NK-92 (cell line): ENCODE measurements around the gene PCDHGA5.
"Not testable (repeated sequence)": the region's sequence is repeated elsewhere in the genome, so short reads cannot be mapped to it uniquely, and the experiment has no call there.

Experiments used
- DNase-seq: peaks from one replicate; lab custom pipeline; 2025; ENCODE audit not compliant: unreplicated experiment; lab: John Stamatoyannopoulos, UW

PCDHGA5 gene

GRCh38 chr5:141384471-141385267 lies 20.7 kb downstream of the PCDHGA5 start:
- DNase-seq: no peak

GRCh38 chr5:141387557-141388311 lies 23.8 kb downstream of the PCDHGA5 start, which contains the start of gene PCDHGB4:
Gene PCDHGB4 (plus strand): TSS chr5:141387698. CDS start chr5:141387885, 187 bp downstream.
- DNase-seq: not testable (repeated sequence)

GRCh38 chr5:141388661-141389060 lies 24.7 kb downstream of the PCDHGA5 start:
- no peak for DNase-seq

- DNase-seq: no peak
Measured at GRCh38 chr5:141389153-141390042, 25.4 kb downstream of the PCDHGA5 start.

- DNase-seq: no peak
Measured at GRCh38 chr5:141392429-141393198, 28.7 kb downstream of the PCDHGA5 start, which contains the start of gene PCDHGA8. Gene PCDHGA8 (plus strand): TSS chr5:141392633. CDS start chr5:141392814, 181 bp downstream.

GRCh38 chr5:141393267-141393666 lies 29.3 kb downstream of the PCDHGA5 start:
- no peak for DNase-seq

- not testable (repeated sequence) for DNase-seq
Measured at GRCh38 chr5:141394401-141395187, 30.6 kb downstream of the PCDHGA5 start.

- not testable (repeated sequence) for DNase-seq
Measured at GRCh38 chr5:141397756-141398551, 34.0 kb downstream of the PCDHGA5 start, which contains the start of gene PCDHGB5. Gene PCDHGB5 (plus strand): TSS chr5:141397947. CDS start chr5:141398128, 181 bp downstream.

- no peak for DNase-seq
Measured at GRCh38 chr5:141398608-141399007, 34.6 kb downstream of the PCDHGA5 start.

GRCh38 chr5:141399555-141400258 lies 35.7 kb downstream of the PCDHGA5 start:
- DNase-seq: no peak

GRCh38 chr5:141402553-141403243 lies 38.7 kb downstream of the PCDHGA5 start, which contains the start of gene PCDHGA9:
Gene PCDHGA9 (plus strand): TSS chr5:141402778. CDS start chr5:141402953, 175 bp downstream.
- no peak for DNase-seq

GRCh38 chr5:141403387-141403786 lies 39.4 kb downstream of the PCDHGA5 start:
- DNase-seq: no peak

GRCh38 chr5:141407790-141408505 lies 44.0 kb downstream of the PCDHGA5 start, which contains the start of gene PCDHGB6:
Gene PCDHGB6 (plus strand): TSS chr5:141408021. CDS start chr5:141408203, 182 bp downstream.
- DNase-seq: not testable (repeated sequence)

GRCh38 chr5:141409598-141410306 lies 45.8 kb downstream of the PCDHGA5 start:
- no peak for DNase-seq

- DNase-seq: no peak
Measured at GRCh38 chr5:141411575-141411974, 47.6 kb downstream of the PCDHGA5 start.
